Osteoblast (primary cell): ENCODE measurements around the gene TCL1B. TPM values are rescaled to one million over a fixed set of nuclear protein-coding genes. Genes with fewer than 3 reads are reported as not detected.

ENCODE experiments used
- DNase-seq: peaks from one replicate; pipeline ENCODE4 v3.0.0; 2011; ENCODE audit warnings: low spot score, mixed read lengths; ENCODE audit not compliant: insufficient read length; ENCODE audit errors: missing footprints
- H2AFZ ChIP-seq: 2 replicates; pipeline ENCODE4 v1.6.0; 2011; ENCODE audit warnings: mild to moderate bottlenecking, low read length
- H3K27ac ChIP-seq: 2 replicates; pipeline ENCODE4 v1.5.1; 2011; ENCODE audit warnings: mild to moderate bottlenecking, low read depth, low read length, moderate library complexity
- H3K27me3 ChIP-seq: 2 replicates; pipeline ENCODE4 v1.6.0; 2012; ENCODE audit warnings: mild to moderate bottlenecking, control low read depth, inconsistent platforms, low read length, moderate library complexity; ENCODE audit not compliant: insufficient read depth
- H3K36me3 ChIP-seq: 2 replicates; pipeline ENCODE4 v1.5.1; 2011; ENCODE audit warnings: mild to moderate bottlenecking, low read length, control low read depth, moderate library complexity; ENCODE audit not compliant: insufficient read depth
- H3K4me1 ChIP-seq: 2 replicates; pipeline ENCODE4 v1.5.1; 2011; ENCODE audit warnings: mild to moderate bottlenecking, low read length, control low read depth, moderate library complexity; ENCODE audit not compliant: insufficient read depth
- H3K4me2 ChIP-seq: 2 replicates; pipeline ENCODE4 v1.6.0; 2011; ENCODE audit warnings: mild to moderate bottlenecking, low read length; ENCODE audit not compliant: insufficient read depth
- H3K4me3 ChIP-seq: fragments of 200-600 bp; sonication (generic); 3 replicates; pipeline ENCODE4 v1.5.1; 2012; ENCODE audit warnings: mild to moderate bottlenecking, low read length, inconsistent platforms; ENCODE audit not compliant: insufficient read depth
- H3K79me2 ChIP-seq: 2 replicates; pipeline ENCODE4 v1.6.0; 2012; ENCODE audit warnings: mild to moderate bottlenecking, low read length, control low read depth, inconsistent platforms; ENCODE audit not compliant: insufficient read depth
- H3K9me3 ChIP-seq: 2 replicates; pipeline ENCODE4 v1.5.1; 2011; ENCODE audit warnings: low read depth, low read length, control low read depth
- H4K20me1 ChIP-seq: 2 replicates; pipeline ENCODE4 v1.6.0; 2012; ENCODE audit warnings: mild to moderate bottlenecking, low read length, control low read depth; ENCODE audit not compliant: insufficient read depth
- total RNA-seq: library from RNA; depleted of rRNA; stranded (reverse); fragments of >200 nt; gene quantifications from 2 replicates; pipeline ENCODE4 v1.2.3, GENCODE V29; 2012
- TF ChIP-seq, protein P1 (sequence below): IDR thresholded peaks from 2 replicates; pipeline ENCODE4 v1.5.1; 2011; ENCODE audit warnings: mild to moderate bottlenecking, low read depth, low read length, moderate library complexity; ENCODE audit errors: extremely low read depth

TCL1B gene
- total RNA-seq, 1 donor = not detected

DNA sequence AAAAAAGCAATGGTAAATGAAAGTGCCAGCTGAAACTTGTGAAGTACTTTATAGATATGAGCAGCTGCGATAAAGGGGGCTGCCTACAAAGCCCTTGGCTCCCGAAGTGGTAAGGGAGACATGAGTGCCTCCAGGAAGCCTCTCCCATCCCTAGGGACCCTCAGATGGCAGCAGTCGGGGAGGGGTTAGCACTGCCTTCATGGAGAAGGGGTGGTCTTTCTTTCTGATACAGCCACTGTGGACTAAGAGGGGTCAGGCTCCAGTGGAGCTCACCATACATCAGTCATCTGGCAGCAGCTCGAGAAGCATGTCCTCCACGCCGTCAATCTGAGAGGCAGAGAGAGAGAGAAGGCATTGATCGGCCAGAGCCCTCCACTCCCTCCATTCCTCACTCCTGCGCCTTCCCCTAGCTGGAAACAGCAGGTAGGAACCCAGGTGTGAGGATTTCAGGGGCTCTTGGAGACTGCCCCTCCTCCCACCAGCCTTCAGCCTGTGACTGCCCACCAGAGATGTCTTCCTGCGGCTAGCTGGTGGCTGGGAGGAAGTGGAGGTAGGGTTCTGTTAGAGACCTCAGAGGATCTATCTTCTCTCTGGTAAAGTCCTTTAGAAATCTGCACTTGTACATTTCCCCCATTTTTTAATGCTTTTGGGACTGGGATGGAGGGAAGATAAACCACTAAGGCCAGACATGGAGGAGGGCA, 25.4 kb downstream of the TCL1B start:
- H3K79me2 ChIP-seq = no peaks in the 10 kb centered on the region
- H3K4me1 ChIP-seq = no peaks in the 10 kb centered on the region
- H3K27me3 ChIP-seq = no peaks in the 10 kb centered on the region
- no peaks in the 10 kb centered on the region for H3K9me3 ChIP-seq
- TF ChIP-seq, protein P1, sequence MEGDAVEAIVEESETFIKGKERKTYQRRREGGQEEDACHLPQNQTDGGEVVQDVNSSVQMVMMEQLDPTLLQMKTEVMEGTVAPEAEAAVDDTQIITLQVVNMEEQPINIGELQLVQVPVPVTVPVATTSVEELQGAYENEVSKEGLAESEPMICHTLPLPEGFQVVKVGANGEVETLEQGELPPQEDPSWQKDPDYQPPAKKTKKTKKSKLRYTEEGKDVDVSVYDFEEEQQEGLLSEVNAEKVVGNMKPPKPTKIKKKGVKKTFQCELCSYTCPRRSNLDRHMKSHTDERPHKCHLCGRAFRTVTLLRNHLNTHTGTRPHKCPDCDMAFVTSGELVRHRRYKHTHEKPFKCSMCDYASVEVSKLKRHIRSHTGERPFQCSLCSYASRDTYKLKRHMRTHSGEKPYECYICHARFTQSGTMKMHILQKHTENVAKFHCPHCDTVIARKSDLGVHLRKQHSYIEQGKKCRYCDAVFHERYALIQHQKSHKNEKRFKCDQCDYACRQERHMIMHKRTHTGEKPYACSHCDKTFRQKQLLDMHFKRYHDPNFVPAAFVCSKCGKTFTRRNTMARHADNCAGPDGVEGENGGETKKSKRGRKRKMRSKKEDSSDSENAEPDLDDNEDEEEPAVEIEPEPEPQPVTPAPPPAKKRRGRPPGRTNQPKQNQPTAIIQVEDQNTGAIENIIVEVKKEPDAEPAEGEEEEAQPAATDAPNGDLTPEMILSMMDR = no peak
- H2AFZ ChIP-seq = no peak overlapping the region
- H4K20me1 ChIP-seq = no peaks in the 10 kb centered on the region
- no peak overlapping the region for H3K27ac ChIP-seq
- no peak overlapping the region for H3K4me2 ChIP-seq
- no peak for DNase-seq
- no peaks in the 10 kb centered on the region for H3K36me3 ChIP-seq
- H3K4me3 ChIP-seq = no peak overlapping the region

DNA sequence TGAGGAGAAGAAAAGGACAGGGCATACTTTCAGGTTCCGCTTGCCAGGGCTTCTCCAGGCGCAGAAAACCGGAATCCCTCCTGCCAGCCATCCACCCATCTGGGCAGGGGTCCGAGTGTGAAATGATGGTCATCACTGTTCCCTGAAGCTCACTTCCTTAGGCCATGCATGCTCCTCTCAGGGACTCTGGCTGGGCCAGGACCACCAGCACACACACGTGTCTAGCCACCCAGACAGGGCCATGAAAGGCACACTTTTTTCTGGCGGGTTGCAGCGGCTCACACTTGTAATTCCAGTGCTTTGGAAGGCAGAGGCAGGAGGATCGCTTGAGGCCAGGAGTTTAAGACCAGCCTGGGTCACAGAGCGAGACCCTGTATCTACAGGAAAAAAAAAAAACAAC, 26.2 kb downstream of the TCL1B start:
- Histone ChIP-seq H3K4me2 (no peak overlapping the region), H3K36me3 (no peaks in the 10 kb centered on the region), H3K9me3 (no peaks in the 10 kb centered on the region), H3K27me3 (no peaks in the 10 kb centered on the region), H3K79me2 (no peaks in the 10 kb centered on the region), H3K4me1 (no peaks in the 10 kb centered on the region), H3K27ac (no peak overlapping the region), H2AFZ (no peak overlapping the region), H3K4me3 (no peak overlapping the region), H4K20me1 (no peaks in the 10 kb centered on the region)
- TF ChIP-seq, protein P1 = no peak
- DNase-seq = no peak

DNA sequence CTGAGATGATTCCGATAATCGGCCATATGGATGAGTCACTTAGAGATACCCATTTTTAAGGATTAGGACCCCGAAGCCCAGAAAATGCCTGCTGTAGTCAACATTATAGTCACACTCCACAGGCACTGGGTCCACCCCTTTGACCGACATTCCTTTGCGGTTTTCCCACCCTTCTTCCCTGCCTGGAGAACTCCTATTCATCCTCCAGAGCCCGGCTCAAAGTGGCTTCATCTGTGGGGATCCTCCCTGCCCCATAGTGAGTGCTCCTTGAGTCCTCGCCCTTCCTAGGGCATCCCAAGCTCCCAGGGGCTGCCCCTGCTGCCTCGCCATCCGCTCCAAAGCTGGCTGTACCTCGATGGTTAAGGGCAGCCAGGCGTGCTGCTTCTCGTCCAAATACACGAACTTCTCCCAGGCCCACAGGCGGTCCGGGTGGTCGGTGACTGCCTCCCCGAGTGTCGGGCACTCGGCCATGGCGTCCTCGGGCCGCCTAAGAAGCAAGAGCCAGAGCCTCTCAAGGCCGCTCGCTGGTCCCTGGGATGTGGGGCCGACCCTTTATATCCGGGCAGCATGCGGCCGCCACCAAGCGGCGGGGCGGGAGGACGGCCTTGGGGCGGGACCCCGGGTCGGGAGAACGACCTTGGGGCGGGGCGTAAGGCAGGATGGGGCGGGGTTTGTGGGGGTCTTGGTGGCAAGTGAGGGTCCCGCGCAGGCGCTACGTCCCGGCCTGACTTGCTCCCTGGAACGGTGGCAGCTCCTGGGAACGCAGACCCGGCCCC, 27.6 kb downstream of the TCL1B start, which contains the start of gene TCL1A:
TSS of gene TCL1A (minus strand) at position 530 of the 776 bp plus-strand sequence. CDS start at position 471, 59 bp downstream.
- no peaks in the 10 kb centered on the region for H3K27me3 ChIP-seq
- H3K27ac ChIP-seq = no peak within 1 kb of the TSS
- no peaks in the 10 kb centered on the region for H3K4me1 ChIP-seq
- H3K4me2 ChIP-seq = no peak within 1 kb of the TSS
- no peaks in the 10 kb centered on the region for H3K9me3 ChIP-seq
- no peak within 1 kb of the TSS for H2AFZ ChIP-seq
- H3K36me3 ChIP-seq = no peaks in the 10 kb centered on the region
- no peaks in the 10 kb centered on the region for H3K79me2 ChIP-seq
- no peak within 1 kb of the TSS for H3K4me3 ChIP-seq
- DNase-seq = no peak
- no peaks in the 10 kb centered on the region for H4K20me1 ChIP-seq
- TF ChIP-seq, protein P1 = no peak
